Heart left ventricle (tissue), 13 donors: Measurements from ENCODE around the gene GPR39.

Experiments used
- CTCF ChIP-seq, 12 donors: fragments of 200-600 bp; sonication (generic) in 4 of 12; IDR thresholded peaks; one replicate each; pipeline versions ENCODE4 v1.5.0 to v1.8.0; 2018 to 2022; ENCODE audit warnings: antibody characterized with exemption in 12 of 12, mild to moderate bottlenecking in 5 of 12
- POLR2A ChIP-seq, 2 donors: fragments of 450-650 bp; IDR thresholded peaks; one replicate each; pipeline ENCODE4 v1.6.1; 2017; ENCODE audit warnings: antibody characterized with exemption in 2 of 2, mild to moderate bottlenecking in 2 of 2, moderate library complexity in 2 of 2
- donor health status: ischemic (EF 13 %, LVEDD 7.1; RV severe dilation, severe dysfunction).
- donor health status: DM: no; HTN: yes; CAD: no.
- donor health status: DM: no; HTN: no; CAD: no.
- donor health status: ischemic (EF 25% LVEDD 6.9; RV normal size, moderate dysfunction).
- donor health status: ischemic (EF 25% LVEDD 5.7; RV mildly dilated, moderate dysfunction).
- donor health status: ischemic (EF 35%, LVEDD 5.7; RV mildly dilated, moderate dysfunction).
- donor health status: nonischemic (EF 11% LVEDD 7.7; RV severe dilation, severe dysfunction).
- donor health status: DM: yes; HTN: yes; CAD: no.
- donor health status: PGD.
- donor health status: ischemic (EF 29% LVEDD 5.4; RV normal size, mild dysfunction).
- donor health status: nonischemic (EF 23%, LVEDD 6.1; RV moderate dilation, normal function).

DNA sequence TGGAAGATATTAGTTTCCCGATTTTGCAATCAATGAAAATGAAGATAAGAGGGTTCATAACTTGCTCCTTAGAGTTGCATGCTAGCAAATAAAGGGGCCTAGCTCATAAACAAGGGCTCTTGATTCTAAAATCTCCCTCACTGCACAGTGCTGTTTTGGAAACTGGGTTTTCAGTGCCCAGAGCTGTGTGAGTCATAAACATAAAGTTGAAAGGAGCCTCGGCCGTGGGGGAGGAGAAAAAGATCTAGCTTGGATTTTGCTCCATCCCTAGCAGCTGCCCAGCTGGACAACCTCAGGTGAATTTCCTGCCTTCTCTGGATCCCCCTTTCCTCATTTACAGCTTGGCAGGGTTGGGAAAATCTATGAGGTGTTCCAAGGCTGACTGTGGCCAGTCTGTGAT is 210.9 kb downstream of the GPR39 start:
- TF ChIP-seq CTCF (IDR thresholded peaks at IDR 0.05): no peak
- no peak for TF ChIP-seq POLR2A (IDR thresholded peaks at IDR 0.05)
